Epithelial cell of proximal tubule (primary cell): Measurements from ENCODE around the gene ALDH3B1. TPM values are rescaled to one million over a fixed set of nuclear protein-coding genes. Genes with fewer than 3 reads are reported as not detected.

Experiments used
- DNase-seq: peaks from one replicate; pipeline ENCODE4 v3.0.0-alpha.2; 2011; ENCODE audit warnings: low read depth
- H3K4me3 ChIP-seq: 2 replicates; pipeline ENCODE4 v1.5.1; 2011; ENCODE audit warnings: low read depth, mild to moderate bottlenecking, low read length
- CTCF ChIP-seq: conservative IDR thresholded peaks from 2 replicates; pipeline ENCODE4 v1.5.1; 2012; ENCODE audit warnings: low read depth, mild to moderate bottlenecking, low read length
- total RNA-seq: library from RNA; depleted of rRNA; stranded (reverse); fragments of >200 nt; gene quantifications from 2 replicates; pipeline ENCODE4 v1.2.3, GENCODE V29; 2015

The ALDH3B1 gene
- total RNA-seq, 1 donor from 2014 or later, result 3.9 TPM

GRCh38 chr11:68016161-68016903, 6.2 kb downstream of the ALDH3B1 start:
- DNase-seq, result no peak
- no peak for TF ChIP-seq CTCF
- no peak overlapping the region for H3K4me3 ChIP-seq

GRCh38 chr11:68016904-68017817, 7.0 kb downstream of the ALDH3B1 start:
- TF ChIP-seq CTCF, result no peak

GRCh38 chr11:68017980-68018729, 8.0 kb downstream of the ALDH3B1 start:
- H3K4me3 ChIP-seq, result no peak overlapping the region
- TF ChIP-seq CTCF, result no peak
- no peak for DNase-seq

More at GRCh38 chr11:68016904-68017817, 7.0 kb downstream of the ALDH3B1 start:
- DNase-seq, result no peak
- H3K4me3 ChIP-seq, result no peak overlapping the region

- no peak for TF ChIP-seq CTCF
- no peak for DNase-seq
- H3K4me3 ChIP-seq, result no peak overlapping the region
Observed at GRCh38 chr11:68018730-68019190, 8.6 kb downstream of the ALDH3B1 start.

- TF ChIP-seq CTCF, result no peak
Observed at GRCh38 chr11:68019486-68019885, 9.4 kb downstream of the ALDH3B1 start.

GRCh38 chr11:68020575-68020974, 10.4 kb downstream of the ALDH3B1 start:
- no peak overlapping the region for H3K4me3 ChIP-seq
- DNase-seq, result no peak
- peak; percentile 54 for TF ChIP-seq CTCF

More at GRCh38 chr11:68019486-68019885, 9.4 kb downstream of the ALDH3B1 start:
- H3K4me3 ChIP-seq, result no peak overlapping the region
- no peak for DNase-seq
